ENCODE results near the gene ABHD16A. TPM values are rescaled to one million over a fixed set of nuclear protein-coding genes. Genes with fewer than 3 reads are reported as not detected.
A peak's percentile ranks its signal among the peaks of the same experiment; 100 is the strongest.

Gene ABHD16A
- total RNA-seq, 1 donor from 2014 or later: 52.7 TPM

- no peak for DNase-seq (ENCODE audit: low spot score)
- Mint-ChIP-seq H3K9me3 (no peaks in the 10 kb centered on the region), H3K27me3 (ENCODE audit: low read depth) (no peaks in the 10 kb centered on the region), H3K27ac (no peak overlapping the region), H3K36me3 (ENCODE audit: low read depth) (peaks cover 44% of the 10 kb centered on the region), H3K4me3 (ENCODE audit: low read depth) (no peak overlapping the region), H3K4me1 (ENCODE audit: low read depth) (peaks cover 10% of the 10 kb centered on the region)
- intact Hi-C loops (cut with micrococcal nuclease): loop anchor here (10.0 kb wide), 1 partner anchor 267 kb away; the partner anchor contains the start of genes NELFE and SKIC2
Measured at GRCh38 chr6:31687860-31688693, 15.0 kb downstream of the ABHD16A start.

GRCh38 chr6:31687321-31687720, 15.8 kb downstream of the ABHD16A start:
- Mint-ChIP-seq H3K36me3 (ENCODE audit: low read depth) (peaks cover 37% of the 10 kb centered on the region), H3K27me3 (ENCODE audit: low read depth) (no peaks in the 10 kb centered on the region), H3K27ac (no peak overlapping the region), H3K4me1 (ENCODE audit: low read depth) (peaks cover 10% of the 10 kb centered on the region), H3K4me3 (ENCODE audit: low read depth) (no peak overlapping the region), H3K9me3 (no peaks in the 10 kb centered on the region)
- no peak for DNase-seq (ENCODE audit: low spot score)
- intact Hi-C loops (cut with micrococcal nuclease): loop anchor here (10.0 kb wide), 1 partner anchor 267 kb away; the partner anchor contains the start of genes NELFE and SKIC2

- H3K4me3 Mint-ChIP-seq (ENCODE audit: low read depth): no peak overlapping the region
- peaks cover 34% of the 10 kb centered on the region for H3K36me3 Mint-ChIP-seq (ENCODE audit: low read depth)
- H3K9me3 Mint-ChIP-seq: no peaks in the 10 kb centered on the region
- H3K4me1 Mint-ChIP-seq (ENCODE audit: low read depth): peaks cover 12% of the 10 kb centered on the region
- H3K27ac Mint-ChIP-seq: peak overlapping the region; percentile 13
- no peak for DNase-seq (ENCODE audit: low spot score)
- H3K27me3 Mint-ChIP-seq (ENCODE audit: low read depth): no peaks in the 10 kb centered on the region
- intact Hi-C loops (cut with micrococcal nuclease): loop anchor here (10.0 kb wide), 1 partner anchor 268 kb away; the partner anchor contains the start of genes NELFE and SKIC2
Measured at GRCh38 chr6:31686483-31686882, 16.6 kb downstream of the ABHD16A start.

DNA sequence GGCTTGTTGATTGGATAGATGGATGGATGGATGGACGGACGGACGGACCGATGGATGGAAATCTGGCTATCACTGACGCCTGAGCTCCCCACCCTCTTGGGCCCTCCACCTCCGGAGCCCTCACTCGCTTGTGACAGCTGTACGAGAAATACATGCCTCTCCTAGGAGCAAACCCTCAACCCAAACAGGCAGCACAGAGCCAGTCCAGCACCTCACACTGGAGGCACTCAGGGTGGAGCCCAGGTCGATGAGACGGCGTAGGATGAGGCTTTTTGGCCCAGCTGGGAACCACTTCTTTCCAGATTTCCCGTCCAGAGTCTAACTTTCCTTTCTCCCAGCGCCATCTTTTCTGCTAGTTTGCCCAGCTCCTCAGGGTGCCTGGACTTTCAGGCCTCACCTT, 19.5 kb downstream of the ABHD16A start:
- intact Hi-C loops (cut with micrococcal nuclease): loop anchor here (5.0 to 10.0 kb wide), 2 partner anchors 149 to 271 kb away; partner anchors contain the start of genes NELFE and SKIC2
- H3K9me3 Mint-ChIP-seq: no peaks in the 10 kb centered on the region
- H3K4me1 Mint-ChIP-seq (ENCODE audit: low read depth): peaks cover 16% of the 10 kb centered on the region
- H3K4me3 Mint-ChIP-seq (ENCODE audit: low read depth): no peak overlapping the region
- DNase-seq (ENCODE audit: low spot score): no peak
- H3K27ac Mint-ChIP-seq: no peak overlapping the region
- H3K36me3 Mint-ChIP-seq (ENCODE audit: low read depth): peaks cover 21% of the 10 kb centered on the region
- no peaks in the 10 kb centered on the region for H3K27me3 Mint-ChIP-seq (ENCODE audit: low read depth)

DNA sequence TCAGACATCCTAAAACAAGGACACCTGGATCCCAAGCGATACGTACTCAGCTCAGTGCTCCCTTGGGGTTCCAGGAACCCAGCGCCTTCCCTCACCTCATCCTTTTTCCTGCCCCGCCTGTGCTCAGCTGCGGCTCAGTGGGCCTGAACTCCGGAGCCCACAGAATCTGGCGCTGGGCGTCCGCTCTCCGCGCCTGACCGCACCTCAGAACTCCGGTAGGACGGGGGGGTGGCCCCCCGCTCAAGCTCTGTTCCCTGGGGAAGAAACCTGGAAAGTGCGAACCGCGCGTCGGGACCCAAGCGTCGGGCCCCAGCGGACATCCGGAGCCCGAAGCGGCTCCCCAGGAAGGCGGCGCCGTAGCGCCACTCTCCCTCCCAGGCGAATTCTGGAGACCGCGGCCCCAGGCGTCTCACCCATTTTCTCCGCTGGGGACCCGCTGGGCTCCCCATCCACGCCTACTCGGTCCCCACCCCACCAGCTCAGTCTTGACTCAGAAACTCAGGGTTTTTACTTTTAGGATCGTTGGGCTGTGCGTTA, 21.9 kb downstream of the ABHD16A start:
- no peak overlapping the region for H3K27ac Mint-ChIP-seq
- intact Hi-C loops (cut with micrococcal nuclease): loop anchor here (2.0 to 10.0 kb wide), 3 partner anchors 58 to 274 kb away; partner anchors contain the start of genes NELFE and SKIC2

DNA sequence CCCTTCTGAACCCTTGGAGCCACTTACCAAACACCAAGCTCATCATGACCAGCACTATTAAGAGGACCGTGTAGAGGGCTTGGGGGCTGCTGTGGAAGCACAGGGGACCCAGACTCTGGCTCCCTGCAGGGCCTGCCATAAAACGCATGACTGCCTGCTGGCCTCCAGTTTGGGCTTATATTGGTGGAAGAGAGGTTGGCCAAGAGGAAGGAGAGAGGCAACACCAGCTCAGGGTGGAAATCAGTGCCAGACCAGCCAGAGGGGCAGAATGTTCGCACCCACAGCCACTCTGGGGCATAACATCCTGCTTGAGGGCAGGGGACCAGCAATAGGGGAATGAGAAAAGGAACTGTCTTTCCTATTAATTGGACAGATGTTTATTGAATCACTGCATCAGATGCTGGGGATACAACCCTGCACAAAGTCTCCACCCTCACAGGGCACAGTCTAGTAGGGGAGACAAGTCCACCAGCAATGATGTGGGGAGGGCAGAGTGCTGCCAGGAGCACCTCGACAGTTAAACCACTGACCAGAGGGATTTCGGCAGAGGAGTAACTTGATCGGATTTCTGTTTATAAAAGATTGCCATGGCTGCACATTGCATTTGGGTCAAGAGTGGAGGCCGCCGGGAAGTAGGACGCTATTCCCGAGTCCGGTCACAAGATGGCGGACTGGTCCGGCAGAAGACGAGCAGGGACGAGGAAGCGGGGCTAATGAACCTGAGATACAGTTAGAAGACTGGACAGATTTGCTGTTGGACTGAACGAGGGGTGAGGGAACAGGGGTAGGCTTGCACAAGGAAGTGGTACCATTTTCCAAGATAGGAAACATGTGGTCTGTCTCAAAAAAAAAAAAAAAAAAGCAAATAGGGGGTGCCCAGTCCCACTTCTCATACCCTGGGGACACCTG, 22.6 kb downstream of the ABHD16A start, which contains the start of gene LY6G5C:
Gene LY6G5C, minus strand, starts transcription at position 842 of the 909 bp plus-strand sequence. Its CDS starts 694 bp downstream, at position 148.
- intact Hi-C loops (cut with micrococcal nuclease): loop anchor here (1.0 to 10.0 kb wide), 4 partner anchors 58 to 274 kb away; partner anchors contain the start of genes NELFE and SKIC2
- Mint-ChIP-seq H3K4me3 (ENCODE audit: low read depth) (peak within 1 kb of the TSS; percentile 73), H3K36me3 (ENCODE audit: low read depth) (peaks cover under 1% of the 10 kb centered on the region), H3K27ac (peak within 1 kb of the TSS; percentile 64), H3K27me3 (ENCODE audit: low read depth) (no peaks in the 10 kb centered on the region), H3K9me3 (no peaks in the 10 kb centered on the region), H3K4me1 (ENCODE audit: low read depth) (peaks cover 21% of the 10 kb centered on the region)
- DNase-seq (ENCODE audit: low spot score): peak; percentile 58

More for the DNA sequence above, 21.9 kb downstream of the ABHD16A start:
- peaks cover 7% of the 10 kb centered on the region for H3K36me3 Mint-ChIP-seq (ENCODE audit: low read depth)
- peaks cover 21% of the 10 kb centered on the region for H3K4me1 Mint-ChIP-seq (ENCODE audit: low read depth)
- DNase-seq (ENCODE audit: low spot score): no peak
- H3K9me3 Mint-ChIP-seq: no peaks in the 10 kb centered on the region
- no peaks in the 10 kb centered on the region for H3K27me3 Mint-ChIP-seq (ENCODE audit: low read depth)
- H3K4me3 Mint-ChIP-seq (ENCODE audit: low read depth): peak overlapping the region; percentile 73

- Mint-ChIP-seq H3K4me3 (ENCODE audit: low read depth) (no peak overlapping the region), H3K4me1 (ENCODE audit: low read depth) (peaks cover 21% of the 10 kb centered on the region), H3K9me3 (no peaks in the 10 kb centered on the region), H3K36me3 (ENCODE audit: low read depth) (peaks cover 8% of the 10 kb centered on the region), H3K27me3 (ENCODE audit: low read depth) (no peaks in the 10 kb centered on the region), H3K27ac (no peak overlapping the region)
- DNase-seq (ENCODE audit: low spot score): no peak
- intact Hi-C loops (cut with micrococcal nuclease): no loop called here
Measured at GRCh38 chr6:31677955-31678354, 25.2 kb downstream of the ABHD16A start.

GRCh38 chr6:31676904-31677303, 26.2 kb downstream of the ABHD16A start:
- H3K36me3 Mint-ChIP-seq (ENCODE audit: low read depth): peaks cover 19% of the 10 kb centered on the region
- peaks cover 21% of the 10 kb centered on the region for H3K4me1 Mint-ChIP-seq (ENCODE audit: low read depth)
- H3K9me3 Mint-ChIP-seq: no peaks in the 10 kb centered on the region
- intact Hi-C loops (cut with micrococcal nuclease): no loop called here
- H3K4me3 Mint-ChIP-seq (ENCODE audit: low read depth): no peak overlapping the region
- DNase-seq (ENCODE audit: low spot score): no peak
- H3K27ac Mint-ChIP-seq: no peak overlapping the region
- no peaks in the 10 kb centered on the region for H3K27me3 Mint-ChIP-seq (ENCODE audit: low read depth)

DNA sequence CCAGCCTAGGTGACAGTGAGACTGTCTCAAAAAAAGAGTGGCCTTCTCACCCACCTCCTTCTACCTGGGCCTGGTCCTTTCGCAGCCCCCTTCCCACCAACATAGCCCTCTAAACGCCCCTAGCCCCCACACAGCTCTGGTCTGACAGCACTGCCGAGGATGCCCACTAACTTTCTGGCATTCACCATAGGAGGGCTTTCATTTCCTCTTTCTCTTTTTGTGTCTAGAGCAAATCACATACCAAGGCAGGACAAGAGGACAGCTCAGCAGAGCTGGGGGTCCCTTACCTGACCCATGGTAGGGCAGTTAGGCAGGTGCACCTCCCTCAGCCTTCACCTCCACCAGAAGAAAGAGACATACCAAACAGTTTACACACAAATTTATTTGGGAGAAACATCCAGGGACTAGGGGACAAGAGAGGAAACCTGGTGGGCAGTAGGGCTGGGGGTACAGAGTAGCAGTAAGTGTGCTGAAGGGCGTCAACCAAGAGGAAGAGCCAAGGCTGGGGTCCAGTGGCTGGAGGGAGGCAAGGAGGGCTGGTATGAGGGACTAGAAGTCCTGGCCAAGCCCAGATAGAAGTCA, 26.7 kb downstream of the ABHD16A start:
- H3K27ac Mint-ChIP-seq: no peak overlapping the region
- no peak overlapping the region for H3K4me3 Mint-ChIP-seq (ENCODE audit: low read depth)
- no peaks in the 10 kb centered on the region for H3K27me3 Mint-ChIP-seq (ENCODE audit: low read depth)
- peaks cover 19% of the 10 kb centered on the region for H3K4me1 Mint-ChIP-seq (ENCODE audit: low read depth)
- intact Hi-C loops (cut with micrococcal nuclease): no loop called here
- peaks cover 23% of the 10 kb centered on the region for H3K36me3 Mint-ChIP-seq (ENCODE audit: low read depth)
- DNase-seq (ENCODE audit: low spot score): no peak
- H3K9me3 Mint-ChIP-seq: no peaks in the 10 kb centered on the region

DNA sequence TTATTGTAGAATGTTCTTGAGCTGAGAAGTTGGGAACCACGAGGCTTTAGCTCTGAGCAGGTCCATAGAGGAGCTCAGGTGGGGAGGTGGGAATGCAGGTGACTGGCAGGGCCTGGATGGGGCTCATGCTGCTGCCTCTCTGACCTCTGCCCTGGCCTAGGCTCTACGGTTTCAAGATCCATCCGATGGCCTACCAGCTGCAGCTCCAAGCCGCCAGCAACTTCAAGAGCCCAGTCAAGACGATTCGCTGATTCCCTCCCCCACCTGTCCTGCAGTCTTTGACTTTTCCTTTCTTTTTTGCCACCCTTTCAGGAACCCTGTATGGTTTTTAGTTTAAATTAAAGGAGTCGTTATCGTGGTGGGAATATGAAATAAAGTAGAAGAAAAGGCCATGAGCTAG, 33.4 kb downstream of the ABHD16A start, which contains the start of gene LY6G5B:
Gene LY6G5B, plus strand, starts transcription at position 301 of the 400 bp plus-strand sequence. CDS start 975 bp downstream, outside the sequence.
- Mint-ChIP-seq H3K4me3 (ENCODE audit: low read depth) (no peak within 1 kb of the TSS), H3K27ac (no peak within 1 kb of the TSS), H3K4me1 (ENCODE audit: low read depth) (peaks cover 16% of the 10 kb centered on the region), H3K27me3 (ENCODE audit: low read depth) (no peaks in the 10 kb centered on the region), H3K9me3 (no peaks in the 10 kb centered on the region), H3K36me3 (ENCODE audit: low read depth) (peaks cover 81% of the 10 kb centered on the region)
- no peak for DNase-seq (ENCODE audit: low spot score)
- intact Hi-C loops (cut with micrococcal nuclease): loop anchor here (5.0 kb wide), 1 partner anchor 228 kb away; the partner anchor contains the start of gene EHMT2

- Mint-ChIP-seq H3K27me3 (ENCODE audit: low read depth) (no peaks in the 10 kb centered on the region), H3K4me1 (ENCODE audit: low read depth) (peaks cover 37% of the 10 kb centered on the region), H3K27ac (peak overlapping the region; percentile 94), H3K36me3 (ENCODE audit: low read depth) (peaks cover 89% of the 10 kb centered on the region), H3K4me3 (ENCODE audit: low read depth) (peak overlapping the region; percentile 96), H3K9me3 (no peaks in the 10 kb centered on the region)
- intact Hi-C loops (cut with micrococcal nuclease): loop anchor here (5.0 kb wide), 1 partner anchor 231 kb away; the partner anchor contains the start of gene EHMT2
- DNase-seq (ENCODE audit: low spot score): no peak
Measured at GRCh38 chr6:31666337-31666965, 36.7 kb downstream of the ABHD16A start.
